DMS53 treated with DMSO at 0.1 percent for 48 hours (cell line): ENCODE data around the gene OTUB1.

Experiments used
- DNase-seq: peaks from one replicate; lab custom pipeline; 2025; ENCODE audit not compliant: unreplicated experiment; lab: John Stamatoyannopoulos, UW

OTUB1 gene

GRCh38 chr11:64004590-64004984 lies 18.3 kb downstream of the OTUB1 start:
- no peak for DNase-seq

GRCh38 chr11:64005691-64006090 lies 19.5 kb downstream of the OTUB1 start:
- no peak for DNase-seq

- DNase-seq: no peak
These were observed 20.2 kb downstream of the OTUB1 start for GRCh38 chr11:64006398-64006797.

GRCh38 chr11:64007160-64007628 lies 21.0 kb downstream of the OTUB1 start:
- peak; percentile 31 for DNase-seq

- peak; percentile 46 for DNase-seq
These were observed 21.5 kb downstream of the OTUB1 start for GRCh38 chr11:64007629-64008282.

GRCh38 chr11:64008283-64008913 lies 22.2 kb downstream of the OTUB1 start:
- no peak for DNase-seq

GRCh38 chr11:64008914-64009633 lies 22.8 kb downstream of the OTUB1 start:
- DNase-seq: no peak

GRCh38 chr11:64009710-64010109 lies 23.5 kb downstream of the OTUB1 start:
- no peak for DNase-seq

GRCh38 chr11:64010783-64011182 lies 24.5 kb downstream of the OTUB1 start:
- DNase-seq: no peak

- DNase-seq: no peak
These were observed 25.1 kb downstream of the OTUB1 start for GRCh38 chr11:64011371-64011770.

GRCh38 chr11:64013141-64013896 lies 27.1 kb downstream of the OTUB1 start:
- DNase-seq: no peak

GRCh38 chr11:64014356-64014755 lies 28.1 kb downstream of the OTUB1 start:
- DNase-seq: no peak

- no peak for DNase-seq
These were observed 29.3 kb downstream of the OTUB1 start for GRCh38 chr11:64015510-64015909.

- DNase-seq: no peak
These were observed 30.0 kb downstream of the OTUB1 start for GRCh38 chr11:64015935-64016845.

- no peak for DNase-seq
These were observed 31.6 kb downstream of the OTUB1 start for GRCh38 chr11:64017945-64018224.

- no peak for DNase-seq
These were observed 32.1 kb downstream of the OTUB1 start for GRCh38 chr11:64018310-64018709.

GRCh38 chr11:64019106-64020037 lies 33.1 kb downstream of the OTUB1 start:
- DNase-seq: no peak

GRCh38 chr11:64020976-64021756 lies 34.9 kb downstream of the OTUB1 start:
- no peak for DNase-seq

GRCh38 chr11:64021757-64022093 lies 35.5 kb downstream of the OTUB1 start:
- DNase-seq: no peak
